Heart left ventricle (tissue), 16 donors: ENCODE results near the gene DNAJC11. TPM values are rescaled to one million over a fixed set of nuclear protein-coding genes. Genes with fewer than 3 reads are reported as not detected.

Experiments used
- ATAC-seq, 4 donors: fragments of 200-7000 bp; cut with Tn5 transposase; one replicate each; pipeline ENCODE4 v1.9.1; 2020 to 2022; ENCODE audit warnings: moderate library complexity in 4 of 4, mild to moderate bottlenecking in 3 of 4, moderate number of reproducible peaks in 1 of 4
- DNase-seq, 5 donors: peaks; one replicate each; pipeline ENCODE4 v3.0.0-alpha.2; 2020
- H3K27ac ChIP-seq, 12 donors: fragments of 200-600 bp; sonication (generic) in 4 of 12; one replicate each; pipeline versions ENCODE4 v1.5.0 to v1.8.0; 2016 to 2022; ENCODE audit warnings: mild to moderate bottlenecking in 2 of 12
- H3K27me3 ChIP-seq, 9 donors: fragments of 200-600 bp; sonication (generic) in 2 of 9; one replicate each; pipeline versions ENCODE4 v1.5.1 to v1.8.0; 2016 to 2022; ENCODE audit warnings: mild to moderate bottlenecking in 3 of 9
- H3K36me3 ChIP-seq, 9 donors: fragments of 200-600 bp; sonication (generic) in 2 of 9; one replicate each; pipeline versions ENCODE4 v1.5.0 to v1.8.0; 2018 to 2022; ENCODE audit warnings: mild to moderate bottlenecking in 2 of 9
- H3K4me1 ChIP-seq, 12 donors: fragments of 200-600 bp; sonication (generic) in 4 of 12; one replicate each; pipeline versions ENCODE4 v1.5.0 to v1.8.0; 2016 to 2022; ENCODE audit warnings: mild to moderate bottlenecking in 3 of 12
- H3K4me3 ChIP-seq, 12 donors: fragments of 200-600 bp; sonication (generic) in 4 of 12; one replicate each; pipeline versions ENCODE4 v1.5.0 to v1.8.0; 2017 to 2022; ENCODE audit warnings: mild to moderate bottlenecking in 9 of 12, moderate library complexity in 4 of 12
- H3K9me3 ChIP-seq, 12 donors: fragments of 200-600 bp; sonication (generic) in 4 of 12; one replicate each; pipeline versions ENCODE4 v1.5.0 to v1.8.0; 2016 to 2022; ENCODE audit warnings: mild to moderate bottlenecking in 1 of 12
- POLR2A ChIP-seq, 2 donors: fragments of 450-650 bp; IDR thresholded peaks; one replicate each; pipeline ENCODE4 v1.6.1; 2017; ENCODE audit warnings: antibody characterized with exemption in 2 of 2, mild to moderate bottlenecking in 2 of 2, moderate library complexity in 2 of 2
- WGBS, 4 donors: extraction: QIAGEN DNeasy Blood & Tissue Kit in 2 of 4; methylation state at CpG; one replicate each; pipeline versions ENCODE4 v1.1.5 to v1.1.7; 2013 to 2018; 5-methylcytosine and 5-hydroxymethylcytosine counted together
- intact Hi-C, 10 donors: fragments of 100-400 bp; cut with DNase I; formaldehyde crosslinking; loops; one replicate each; pipeline versions ENCODE4 v1.11.1 to v1.14.2; 2022
- polyA plus RNA-seq, 2 donors: library from polyadenylated mRNA; stranded (reverse); fragments of 200-250 nt; gene quantifications; one replicate each; pipeline ENCODE4 v1.2.3, GENCODE V29; 2013
- total RNA-seq, 9 donors: library from RNA; depleted of rRNA in 2 of 9; stranded (reverse); fragments of >200 nt in 2 of 9; fragmentation: NEBNext Ultra II Directional in 3 of 9; extraction: Animal tissue kit (Norgen Biotek cat#: 25700) in 3 of 9; gene quantifications; one replicate each; pipeline versions ENCODE4 v1.1.0 to v1.2.4, GENCODE V29; 2016 to 2023
- TF ChIP-seq, protein P1 (sequence below), 12 donors: fragments of 200-600 bp; sonication (generic) in 4 of 12; IDR thresholded peaks; one replicate each; pipeline versions ENCODE4 v1.5.0 to v1.8.0; 2018 to 2022; ENCODE audit warnings: antibody characterized with exemption in 12 of 12, mild to moderate bottlenecking in 5 of 12
- donor health status: ischemic (EF 13 %, LVEDD 7.1; RV severe dilation, severe dysfunction).
- donor health status: healthy with polysubstance abuse.
- donor health status: DM: no; HTN: yes; CAD: no.
- donor health status: DM: no; HTN: no; CAD: no.
- donor health status: ischemic (EF 25% LVEDD 6.9; RV normal size, moderate dysfunction).
- donor health status: ischemic (EF 25% LVEDD 5.7; RV mildly dilated, moderate dysfunction).
- donor health status: healthy.
- donor health status: DM: yes; HTN: yes; CAD: no.
- donor health status: ischemic (EF 35%, LVEDD 5.7; RV mildly dilated, moderate dysfunction).
- donor health status: nonischemic (EF 11% LVEDD 7.7; RV severe dilation, severe dysfunction).
- donor health status: DM: yes; HTN: yes; CAD: no.
- donor health status: PGD.
- donor health status: ischemic (EF 29% LVEDD 5.4; RV normal size, mild dysfunction).
- donor health status: nonischemic (EF 23%, LVEDD 6.1; RV moderate dilation, normal function).

Gene DNAJC11
- total and polyA plus RNA-seq, 11 donors = 42.4 to 67.4 (median 51.7) TPM

DNA sequence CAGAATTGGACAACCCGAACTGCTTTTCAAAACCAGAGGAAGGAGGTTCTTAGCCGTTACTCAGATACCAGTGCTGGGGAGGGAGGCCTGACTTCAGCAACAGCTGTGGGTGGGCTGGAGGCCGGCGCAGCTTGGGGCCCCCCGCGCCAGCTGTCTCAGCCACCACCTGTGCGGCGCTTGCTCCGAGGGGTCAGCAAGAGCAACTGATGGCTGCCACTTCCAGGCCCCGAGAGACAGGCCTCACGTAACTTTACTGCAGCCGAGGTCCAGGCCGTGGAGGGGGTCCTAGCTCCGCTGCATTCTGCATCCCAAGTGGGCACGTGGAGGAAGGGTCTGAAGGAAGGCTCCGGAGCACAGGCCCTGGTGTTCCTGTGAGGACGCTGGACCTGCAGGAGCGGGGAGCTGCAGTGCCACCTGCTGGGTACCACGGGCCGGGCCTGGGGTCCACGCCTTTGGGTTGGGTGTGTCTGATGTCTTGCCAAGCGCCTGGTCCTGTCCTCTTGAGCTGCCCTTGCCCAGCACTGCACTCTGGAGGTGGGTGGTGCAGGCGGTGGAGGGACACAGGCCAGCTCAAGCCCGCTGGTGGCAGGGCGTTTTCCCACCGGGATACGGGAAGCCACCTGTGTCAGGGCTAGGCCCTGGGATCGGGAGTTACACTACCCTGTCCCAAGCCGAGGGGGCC lies 67.1 kb downstream of the DNAJC11 start:
- no peaks in the 10 kb centered on the region for H3K9me3 ChIP-seq
- no peak overlapping the region for H3K4me3 ChIP-seq
- H3K27me3 ChIP-seq = no peaks in the 10 kb centered on the region
- WGBS, 4 donors = 58 to 66% (median 61%) methylated on average over 23 to 29 of the region's 29 CpGs
- peak; percentile 59 to 84 (median 80) for ATAC-seq
- DNase-seq = peak; percentile 61 to 83 (median 80)
- H3K27ac ChIP-seq = peak overlapping the region in 4 of 12 donors; percentile 11 to 48 (median 30)
- intact Hi-C loops = loop anchor here in 5 of 10 donors (1.0 to 10.0 kb wide), 4 partner anchors 67 to 150 kb away; partner anchors contain the start of genes NOL9 (in 2 of the 5) and TAS1R1 (in 2 of the 5)
- TF ChIP-seq POLR2A (IDR thresholded peaks at IDR 0.05) = no peak
- TF ChIP-seq, protein P1, sequence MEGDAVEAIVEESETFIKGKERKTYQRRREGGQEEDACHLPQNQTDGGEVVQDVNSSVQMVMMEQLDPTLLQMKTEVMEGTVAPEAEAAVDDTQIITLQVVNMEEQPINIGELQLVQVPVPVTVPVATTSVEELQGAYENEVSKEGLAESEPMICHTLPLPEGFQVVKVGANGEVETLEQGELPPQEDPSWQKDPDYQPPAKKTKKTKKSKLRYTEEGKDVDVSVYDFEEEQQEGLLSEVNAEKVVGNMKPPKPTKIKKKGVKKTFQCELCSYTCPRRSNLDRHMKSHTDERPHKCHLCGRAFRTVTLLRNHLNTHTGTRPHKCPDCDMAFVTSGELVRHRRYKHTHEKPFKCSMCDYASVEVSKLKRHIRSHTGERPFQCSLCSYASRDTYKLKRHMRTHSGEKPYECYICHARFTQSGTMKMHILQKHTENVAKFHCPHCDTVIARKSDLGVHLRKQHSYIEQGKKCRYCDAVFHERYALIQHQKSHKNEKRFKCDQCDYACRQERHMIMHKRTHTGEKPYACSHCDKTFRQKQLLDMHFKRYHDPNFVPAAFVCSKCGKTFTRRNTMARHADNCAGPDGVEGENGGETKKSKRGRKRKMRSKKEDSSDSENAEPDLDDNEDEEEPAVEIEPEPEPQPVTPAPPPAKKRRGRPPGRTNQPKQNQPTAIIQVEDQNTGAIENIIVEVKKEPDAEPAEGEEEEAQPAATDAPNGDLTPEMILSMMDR (IDR thresholded peaks at IDR 0.05) = peak; percentile 19 to 68 (median 53)
- H3K4me1 ChIP-seq = peaks cover 0 to 15% (median 0%) of the 10 kb centered on the region in 12 donors
- H3K36me3 ChIP-seq = peaks cover 2 to 100% (median 95%) of the 10 kb centered on the region in 9 donors

DNA sequence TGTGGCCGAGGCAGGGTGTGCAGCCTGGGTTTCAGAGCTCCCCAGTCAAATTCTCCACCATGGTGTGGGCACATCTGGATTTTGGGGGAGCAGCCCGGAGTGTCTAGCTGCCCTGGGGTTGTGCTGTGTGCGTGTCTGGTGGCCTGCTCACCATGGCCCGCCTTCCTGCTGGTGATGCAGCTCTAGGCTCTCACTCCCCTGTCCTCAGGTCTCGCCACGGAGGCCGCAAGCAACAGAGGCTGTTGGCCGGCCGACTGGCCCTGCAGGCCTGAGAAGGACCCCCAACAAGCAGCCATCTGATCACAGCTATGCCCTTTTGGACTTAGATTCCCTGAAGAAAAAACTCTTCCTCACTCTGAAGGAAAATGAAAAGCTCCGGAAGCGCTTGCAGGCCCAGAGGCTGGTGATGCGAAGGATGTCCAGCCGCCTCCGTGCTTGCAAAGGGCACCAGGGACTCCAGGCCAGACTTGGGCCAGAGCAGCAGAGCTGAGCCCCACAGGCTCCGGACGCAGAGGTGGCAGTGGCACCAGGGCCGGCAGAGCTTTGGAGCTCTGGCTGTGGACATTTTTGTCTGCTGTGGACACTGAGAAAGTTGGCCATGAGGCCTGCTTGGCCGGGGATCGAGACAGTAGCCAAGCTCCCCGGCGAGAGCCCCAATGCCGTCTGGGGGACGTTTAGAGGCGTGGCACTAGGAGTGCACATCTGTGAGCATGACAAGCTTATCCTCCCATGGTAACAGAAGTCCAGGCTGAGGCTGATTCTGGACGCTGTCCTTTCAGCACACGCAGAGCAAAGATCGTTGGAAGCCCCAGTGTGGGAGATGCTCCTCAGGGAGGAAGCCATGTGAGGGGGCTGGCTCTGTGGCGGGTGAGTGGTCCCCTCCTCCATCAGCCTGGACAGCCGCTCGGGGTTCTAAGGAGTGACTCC lies 68.8 kb downstream of the DNAJC11 start:
- H3K36me3 ChIP-seq = peaks cover 0 to 100% (median 96%) of the 10 kb centered on the region in 9 donors
- no peak overlapping the region for H3K27ac ChIP-seq
- TF ChIP-seq POLR2A (IDR thresholded peaks at IDR 0.05) = no peak
- TF ChIP-seq, protein P1 (IDR thresholded peaks at IDR 0.05) = no peak
- no peak for DNase-seq
- H3K4me1 ChIP-seq = peaks cover 0 to 9% (median 0%) of the 10 kb centered on the region in 12 donors
- H3K4me3 ChIP-seq = no peak overlapping the region
- no peaks in the 10 kb centered on the region for H3K27me3 ChIP-seq
- no peaks in the 10 kb centered on the region for H3K9me3 ChIP-seq
- ATAC-seq = peak in 1 of 4 donors; percentile 2
- WGBS, 4 donors = 81 to 86% (median 84%) methylated on average over 27 to 30 of the region's 30 CpGs
- intact Hi-C loops = loop anchor here in 2 of 10 donors (5.0 to 10.0 kb wide), 2 partner anchors 76 to 148 kb away; partner anchors contain the start of gene TAS1R1 (in 1 of the 2)

GRCh38 chr1:6631058-6631457 lies 70.6 kb downstream of the DNAJC11 start:
- 96 to 100% (median 98%) methylated on average over 8 of the region's 8 CpGs for WGBS, 4 donors
- DNase-seq (no peak), ATAC-seq (no peak)
- Histone ChIP-seq H3K4me3 (no peak overlapping the region), H3K27ac (no peak overlapping the region), H3K4me1 (peaks cover 0 to 21% (median 8%) of the 10 kb centered on the region in 12 donors), H3K36me3 (peaks cover 0 to 87% (median 81%) of the 10 kb centered on the region in 9 donors), H3K27me3 (no peaks in the 10 kb centered on the region), H3K9me3 (no peaks in the 10 kb centered on the region)
- intact Hi-C loops = loop anchor here in 2 of 10 donors (5.0 to 10.0 kb wide), 2 partner anchors 74 to 146 kb away; partner anchors contain the start of gene TAS1R1 (in 1 of the 2)
- TF ChIP-seq, protein P1 (IDR thresholded peaks at IDR 0.05) = no peak
- TF ChIP-seq POLR2A (IDR thresholded peaks at IDR 0.05) = no peak
